ENCODE data around the gene LRIG3.

Gene LRIG3

GRCh38 chr12:58882826-58883225 lies 37.5 kb downstream of the LRIG3 start:
- no peak for ATAC-seq
- TF ChIP-seq PATZ1 (CRISPR knock-in tag; IDR thresholded peaks at IDR 0.05; ENCODE audit: borderline replicate concordance) = no peak

GRCh38 chr12:58881816-58882215 lies 38.5 kb downstream of the LRIG3 start:
- no peak for ATAC-seq
- TF ChIP-seq PPARA (CRISPR knock-in tag; IDR thresholded peaks at IDR 0.05; ENCODE audit: borderline replicate concordance) (no peak), CSRNP3 (CRISPR knock-in tag; IDR thresholded peaks at IDR 0.05) (no peak), ZNF8 (CRISPR knock-in tag; IDR thresholded peaks at IDR 0.05) (no peak), ARNTL (CRISPR knock-in tag; IDR thresholded peaks at IDR 0.05; ENCODE audit: borderline replicate concordance, low read depth) (no peak), ZNF70 (CRISPR knock-in tag; IDR thresholded peaks at IDR 0.05) (no peak), ZNF565 (CRISPR knock-in tag; conservative IDR thresholded peaks at IDR 0.05; ENCODE audit: low read depth) (no peak), POU6F1 (CRISPR knock-in tag; IDR thresholded peaks at IDR 0.05; ENCODE audit: borderline replicate concordance, low read depth) (no peak), CSDC2 (CRISPR knock-in tag; IDR thresholded peaks at IDR 0.05) (no peak), ZFP3 (CRISPR knock-in tag; IDR thresholded peaks at IDR 0.05) (no peak), OSR1 (CRISPR knock-in tag; IDR thresholded peaks at IDR 0.05) (no peak)

- TF ChIP-seq ZFP3 (CRISPR knock-in tag; IDR thresholded peaks at IDR 0.05) = no peak
- no peak for TF ChIP-seq ZNF565 (CRISPR knock-in tag; conservative IDR thresholded peaks at IDR 0.05; ENCODE audit: low read depth)
- TF ChIP-seq ZFP30 (CRISPR knock-in tag; IDR thresholded peaks at IDR 0.05) = no peak
- TF ChIP-seq TSHZ2 (CRISPR knock-in tag; IDR thresholded peaks at IDR 0.05) = no peak
- TF ChIP-seq POU6F1 (CRISPR knock-in tag; IDR thresholded peaks at IDR 0.05; ENCODE audit: borderline replicate concordance, low read depth) = no peak
- no peak for TF ChIP-seq TOX (CRISPR knock-in tag; IDR thresholded peaks at IDR 0.05; ENCODE audit: borderline replicate concordance)
- TF ChIP-seq TCF4 (CRISPR knock-in tag; IDR thresholded peaks at IDR 0.05; ENCODE audit: borderline replicate concordance) = no peak
- no peak for TF ChIP-seq ESRRG (CRISPR knock-in tag; IDR thresholded peaks at IDR 0.05)
- TF ChIP-seq PATZ1 (CRISPR knock-in tag; IDR thresholded peaks at IDR 0.05; ENCODE audit: borderline replicate concordance) = no peak
- no peak for TF ChIP-seq PPARA (CRISPR knock-in tag; IDR thresholded peaks at IDR 0.05; ENCODE audit: borderline replicate concordance)
- TF ChIP-seq ZC3H10 (CRISPR knock-in tag; IDR thresholded peaks at IDR 0.05) = no peak
- no peak for ATAC-seq
Observed at GRCh38 chr12:58880639-58881038, 39.7 kb downstream of the LRIG3 start.

All from SK-N-SH treated with all-trans-retinoic acid at 6 μM for 48 hours (cell line).